HCEC 1CT (cell line): ENCODE results near the gene PARP15.
"Not testable (repeated sequence)": the region's sequence is repeated elsewhere in the genome, so short reads cannot be mapped to it uniquely, and the experiment has no call there.

Experiments
- DNase-seq: peaks from one replicate; pipeline ENCODE4 v3.0.0-alpha.2; 2017

PARP15 gene

GRCh38 chr3:122620399-122620798 is 42.9 kb downstream of the PARP15 start:
- no peak for DNase-seq

GRCh38 chr3:122621112-122621511 is 43.7 kb downstream of the PARP15 start:
- DNase-seq = no peak

- no peak for DNase-seq
These were observed 45.8 kb downstream of the PARP15 start for GRCh38 chr3:122623031-122623829.

GRCh38 chr3:122626515-122627180 is 49.2 kb downstream of the PARP15 start:
- no peak for DNase-seq

- DNase-seq = no peak
These were observed 49.9 kb downstream of the PARP15 start for GRCh38 chr3:122627301-122627700.

- no peak for DNase-seq
These were observed 51.1 kb downstream of the PARP15 start for GRCh38 chr3:122628567-122628966.

- no peak for DNase-seq
These were observed 52.3 kb downstream of the PARP15 start for GRCh38 chr3:122629763-122630162.

- peak; percentile 38 for DNase-seq
These were observed 58.3 kb downstream of the PARP15 start for GRCh38 chr3:122635789-122636188.

GRCh38 chr3:122636697-122637096 is 59.2 kb downstream of the PARP15 start:
- DNase-seq = no peak

- DNase-seq = peak; percentile 12
These were observed 63.1 kb downstream of the PARP15 start for GRCh38 chr3:122640437-122640999.

GRCh38 chr3:122642935-122643334 is 65.5 kb downstream of the PARP15 start:
- no peak for DNase-seq

- DNase-seq = no peak
These were observed 68.9 kb downstream of the PARP15 start for GRCh38 chr3:122646146-122646988.

GRCh38 chr3:122651233-122651907 is 73.9 kb downstream of the PARP15 start:
- DNase-seq = not testable (repeated sequence)

GRCh38 chr3:122651962-122652361 is 74.5 kb downstream of the PARP15 start:
- DNase-seq = not testable (repeated sequence)

- not testable (repeated sequence) for DNase-seq
These were observed 80.9 kb downstream of the PARP15 start for GRCh38 chr3:122658336-122658735.

GRCh38 chr3:122660297-122660974 is 83.0 kb downstream of the PARP15 start:
- no peak for DNase-seq

GRCh38 chr3:122661633-122662032 is 84.2 kb downstream of the PARP15 start:
- no peak for DNase-seq

- no peak for DNase-seq
These were observed 85.1 kb downstream of the PARP15 start for GRCh38 chr3:122662505-122662904.

- no peak for DNase-seq
These were observed 87.9 kb downstream of the PARP15 start for GRCh38 chr3:122665226-122665786.

- no peak for DNase-seq
These were observed 88.4 kb downstream of the PARP15 start for GRCh38 chr3:122665881-122666280.

- peak; percentile 75 for DNase-seq
These were observed 91.7 kb downstream of the PARP15 start for GRCh38 chr3:122668930-122669730.
